Ovary (tissue), 3 donors: ENCODE data around the gene MMEL1.

Experiments
- CTCF ChIP-seq, 3 donors: fragments of 450-650 bp in 2 of 3; fragments of 200-600 bp in 1 of 3; IDR thresholded peaks; one replicate each; pipeline versions ENCODE4 v1.5.1 to v1.8.0; 2016 to 2022; ENCODE audit warnings: antibody characterized with exemption in 3 of 3, mild to moderate bottlenecking in 1 of 3
- EP300 ChIP-seq: sonication (generic); formaldehyde crosslinking; IDR thresholded peaks from one replicate; pipeline ENCODE4 v1.6.1; 2017; ENCODE audit warnings: antibody characterized with exemption
- donor health status: DM: no; HTN: no; CAD: no.

GRCh38 chr1:2602866-2603520 lies 29.8 kb downstream of the MMEL1 start:
- TF ChIP-seq CTCF (IDR thresholded peaks at IDR 0.05), result no peak
- TF ChIP-seq EP300, result no peak
